Liver (tissue), 9 donors: Measurements from ENCODE around the gene PLA2G4D. TPM values are rescaled to one million over a fixed set of nuclear protein-coding genes. Genes with fewer than 3 reads are reported as not detected.

ENCODE experiments used
- DNase-seq: peaks from one replicate; pipeline ENCODE4 v3.0.0-alpha.2; 2017; ENCODE audit warnings: low spot score
- H3K27ac ChIP-seq, 2 donors: one replicate each; pipeline ENCODE4 v1.7.0; 2013; ENCODE audit warnings: inconsistent platforms in 2 of 2, low read length in 2 of 2, control low read depth in 1 of 2, low read depth in 1 of 2, mild to moderate bottlenecking in 1 of 2
- H3K27me3 ChIP-seq, 4 donors: one replicate each; pipeline versions ENCODE4 v1.6.1 to v1.7.0; 2013; ENCODE audit warnings: low read length in 3 of 4, inconsistent platforms in 1 of 4, mild to moderate bottlenecking in 1 of 4, moderate library complexity in 1 of 4; ENCODE audit not compliant: control insufficient read depth in 4 of 4, insufficient read depth in 4 of 4
- H3K36me3 ChIP-seq, 4 donors: one replicate each; pipeline versions ENCODE4 v1.6.1 to v1.7.0; 2013; ENCODE audit warnings: low read length in 3 of 4, mild to moderate bottlenecking in 3 of 4, low read depth in 1 of 4, moderate library complexity in 1 of 4; ENCODE audit not compliant: control insufficient read depth in 4 of 4, insufficient read depth in 3 of 4
- H3K4me1 ChIP-seq, 4 donors: one replicate each; pipeline versions ENCODE4 v1.6.1 to v1.7.0; 2013; ENCODE audit warnings: low read length in 3 of 4, mild to moderate bottlenecking in 3 of 4, moderate library complexity in 1 of 4; ENCODE audit not compliant: control insufficient read depth in 4 of 4, insufficient read depth in 4 of 4
- H3K4me3 ChIP-seq, 3 donors: one replicate each; pipeline versions ENCODE4 v1.6.1 to v1.7.0; 2013; ENCODE audit warnings: low read length in 3 of 3, control low read depth in 1 of 3, low read depth in 1 of 3, mild to moderate bottlenecking in 1 of 3
- H3K9ac ChIP-seq, 2 donors: one replicate each; pipeline ENCODE4 v1.7.0; 2013; ENCODE audit warnings: low read length in 2 of 2, mild to moderate bottlenecking in 2 of 2, moderate library complexity in 2 of 2, control low read depth in 1 of 2, low read depth in 1 of 2
- H3K9me3 ChIP-seq, 4 donors: one replicate each; pipeline versions ENCODE4 v1.6.1 to v1.7.0; 2013; ENCODE audit warnings: low read length in 3 of 4; ENCODE audit not compliant: control insufficient read depth in 4 of 4
- EGR1 ChIP-seq, 2 donors: IDR thresholded peaks; 2 replicates each; pipeline ENCODE4 v1.6.1; 2016 to 2018; ENCODE audit warnings: antibody characterized with exemption in 2 of 2, low read depth in 2 of 2
- FOXA1 ChIP-seq: IDR thresholded peaks from 2 replicates; pipeline ENCODE4 v1.6.1; 2016; ENCODE audit warnings: antibody characterized with exemption
- GABPA ChIP-seq, 2 donors: IDR thresholded peaks in 1 of 2; conservative IDR thresholded peaks in 1 of 2; 2 replicates each; pipeline ENCODE4 v1.6.1; 2016; ENCODE audit warnings: antibody characterized with exemption in 2 of 2, mild to moderate bottlenecking in 1 of 2, moderate library complexity in 1 of 2
- HNF4A ChIP-seq, 2 donors: conservative IDR thresholded peaks; 2 replicates each; pipeline ENCODE4 v1.6.1; 2016; ENCODE audit warnings: antibody characterized with exemption in 2 of 2, mild to moderate bottlenecking in 2 of 2
- JUND ChIP-seq, 2 donors: IDR thresholded peaks; 2 replicates each; pipeline ENCODE4 v1.6.1; 2016; ENCODE audit warnings: antibody characterized with exemption in 2 of 2
- MAX ChIP-seq: IDR thresholded peaks from 2 replicates; pipeline ENCODE4 v1.6.1; 2016; ENCODE audit warnings: antibody characterized with exemption
- NR2F2 ChIP-seq: IDR thresholded peaks from 2 replicates; pipeline ENCODE4 v1.6.1; 2016; ENCODE audit warnings: antibody characterized with exemption
- RAD21 ChIP-seq, 2 donors: IDR thresholded peaks; 2 replicates each; pipeline ENCODE4 v1.6.1; 2016; ENCODE audit warnings: antibody characterized with exemption in 2 of 2, mild to moderate bottlenecking in 2 of 2
- REST ChIP-seq: IDR thresholded peaks from 2 replicates; pipeline ENCODE4 v1.6.1; 2016; ENCODE audit warnings: antibody characterized with exemption, mild to moderate bottlenecking
- RXRA ChIP-seq, 2 donors: IDR thresholded peaks; 2 replicates each; pipeline ENCODE4 v1.6.1; 2017 to 2018; ENCODE audit warnings: antibody characterized with exemption in 2 of 2, mild to moderate bottlenecking in 1 of 2
- SP1 ChIP-seq: IDR thresholded peaks from 2 replicates; pipeline ENCODE4 v1.6.1; 2018; ENCODE audit warnings: antibody characterized with exemption, mild to moderate bottlenecking
- TAF1 ChIP-seq: conservative IDR thresholded peaks from 2 replicates; pipeline ENCODE4 v1.6.1; 2016; ENCODE audit warnings: antibody characterized with exemption, mild to moderate bottlenecking
- YY1 ChIP-seq: IDR thresholded peaks from 2 replicates; pipeline ENCODE4 v1.6.1; 2016; ENCODE audit warnings: antibody characterized with exemption, mild to moderate bottlenecking
- WGBS: extraction: QIAGEN DNeasy Blood & Tissue Kit; methylation state at CpG from one replicate; pipeline ENCODE4 v1.1.7; 2013; 5-methylcytosine and 5-hydroxymethylcytosine counted together
- polyA plus RNA-seq, 2 donors: library from polyadenylated mRNA; stranded (reverse) in 1 of 2; unstranded in 1 of 2; fragments of 200-250 nt in 1 of 2; fragments of >200 nt in 1 of 2; fragmentation: Nextera tagmentation in 1 of 2; extraction: Ambion mirVana in 1 of 2; gene quantifications; one replicate each; pipeline versions ENCODE4 v1.2.1 to v1.2.3, GENCODE V29; 2013 to 2015
- total RNA-seq, 2 donors: library from RNA; depleted of rRNA; stranded (reverse); fragments of >200 nt; gene quantifications; one replicate each; pipeline ENCODE4 v1.2.3, GENCODE V29; 2014
- TF ChIP-seq, protein P1 (sequence below): IDR thresholded peaks from 2 replicates; pipeline ENCODE4 v1.6.1; 2016; ENCODE audit warnings: antibody characterized with exemption
- TF ChIP-seq, protein P2 (sequence below): IDR thresholded peaks from 2 replicates; pipeline ENCODE4 v1.6.1; 2016; ENCODE audit warnings: antibody characterized with exemption
- TF ChIP-seq, protein P3 (sequence below): fragments of 150-350 bp; IDR thresholded peaks from 2 replicates; pipeline ENCODE4 v1.5.1; 2017; ENCODE audit warnings: improper control_type of control experiment, low read depth, low read length; ENCODE audit not compliant: missing input control
- donor health status: healthy.
- donor health status: healthy.
- donor health status: healthy.
- donor health status: healthy.
- donor health status: healthy.

The PLA2G4D gene
- total and polyA plus RNA-seq, 4 donors = not detected

GRCh38 chr15:42141246-42141645, 46.9 kb upstream of the PLA2G4D start:
- Histone ChIP-seq H3K36me3 (no peaks in the 10 kb centered on the region), H3K9ac (no peak overlapping the region), H3K27ac (no peak overlapping the region), H3K27me3 (no peaks in the 10 kb centered on the region), H3K9me3 (peaks cover 0 to 7% (median 4%) of the 10 kb centered on the region in 4 donors), H3K4me3 (no peak overlapping the region), H3K4me1 (peaks cover 0 to 1% (median 0%) of the 10 kb centered on the region in 4 donors)
- no peak for TF ChIP-seq EGR1 (IDR thresholded peaks at IDR 0.05; ENCODE audit: low read depth in 2 of 2)
- TF ChIP-seq, protein P1, sequence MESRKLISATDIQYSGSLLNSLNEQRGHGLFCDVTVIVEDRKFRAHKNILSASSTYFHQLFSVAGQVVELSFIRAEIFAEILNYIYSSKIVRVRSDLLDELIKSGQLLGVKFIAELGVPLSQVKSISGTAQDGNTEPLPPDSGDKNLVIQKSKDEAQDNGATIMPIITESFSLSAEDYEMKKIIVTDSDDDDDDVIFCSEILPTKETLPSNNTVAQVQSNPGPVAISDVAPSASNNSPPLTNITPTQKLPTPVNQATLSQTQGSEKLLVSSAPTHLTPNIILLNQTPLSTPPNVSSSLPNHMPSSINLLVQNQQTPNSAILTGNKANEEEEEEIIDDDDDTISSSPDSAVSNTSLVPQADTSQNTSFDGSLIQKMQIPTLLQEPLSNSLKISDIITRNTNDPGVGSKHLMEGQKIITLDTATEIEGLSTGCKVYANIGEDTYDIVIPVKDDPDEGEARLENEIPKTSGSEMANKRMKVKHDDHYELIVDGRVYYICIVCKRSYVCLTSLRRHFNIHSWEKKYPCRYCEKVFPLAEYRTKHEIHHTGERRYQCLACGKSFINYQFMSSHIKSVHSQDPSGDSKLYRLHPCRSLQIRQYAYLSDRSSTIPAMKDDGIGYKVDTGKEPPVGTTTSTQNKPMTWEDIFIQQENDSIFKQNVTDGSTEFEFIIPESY = no peak
- TF ChIP-seq JUND (IDR thresholded peaks at IDR 0.05) = no peak
- TF ChIP-seq MAX = no peak
- no peak for TF ChIP-seq RXRA (IDR thresholded peaks at IDR 0.05)
- 89% methylated on average over 7 of the region's 7 CpGs for WGBS
- DNase-seq = no peak

- TF ChIP-seq YY1 (no peak), FOXA1 (no peak), SP1 (no peak), HNF4A (conservative IDR thresholded peaks at IDR 0.05) (no peak)
- TF ChIP-seq, protein P2, sequence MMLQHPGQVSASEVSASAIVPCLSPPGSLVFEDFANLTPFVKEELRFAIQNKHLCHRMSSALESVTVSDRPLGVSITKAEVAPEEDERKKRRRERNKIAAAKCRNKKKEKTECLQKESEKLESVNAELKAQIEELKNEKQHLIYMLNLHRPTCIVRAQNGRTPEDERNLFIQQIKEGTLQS = no peak
- 81% methylated on average over 8 of the region's 8 CpGs for WGBS
These were observed 46.2 kb upstream of the PLA2G4D start for GRCh38 chr15:42140383-42141070.

DNA sequence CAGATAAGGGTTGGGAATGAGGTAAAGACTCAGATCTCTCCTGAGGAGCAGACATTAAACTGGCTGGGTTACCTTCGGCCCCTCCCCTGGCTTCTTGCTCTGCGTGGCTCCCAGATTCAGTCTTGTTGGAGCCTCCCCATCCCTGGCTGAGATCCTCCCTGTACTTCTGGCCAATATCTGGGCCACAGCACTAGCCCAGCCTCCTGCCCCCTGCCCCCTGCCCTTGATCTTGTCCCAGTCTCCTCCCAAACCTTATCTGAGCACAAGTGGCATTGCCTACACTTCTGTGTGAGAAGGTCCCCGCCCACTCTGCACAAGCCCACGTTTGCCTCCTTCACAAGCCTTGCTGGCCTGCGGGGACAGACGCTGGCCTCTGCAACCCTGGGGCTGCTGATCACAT, 45.2 kb upstream of the PLA2G4D start:
- TF ChIP-seq, protein P3, sequence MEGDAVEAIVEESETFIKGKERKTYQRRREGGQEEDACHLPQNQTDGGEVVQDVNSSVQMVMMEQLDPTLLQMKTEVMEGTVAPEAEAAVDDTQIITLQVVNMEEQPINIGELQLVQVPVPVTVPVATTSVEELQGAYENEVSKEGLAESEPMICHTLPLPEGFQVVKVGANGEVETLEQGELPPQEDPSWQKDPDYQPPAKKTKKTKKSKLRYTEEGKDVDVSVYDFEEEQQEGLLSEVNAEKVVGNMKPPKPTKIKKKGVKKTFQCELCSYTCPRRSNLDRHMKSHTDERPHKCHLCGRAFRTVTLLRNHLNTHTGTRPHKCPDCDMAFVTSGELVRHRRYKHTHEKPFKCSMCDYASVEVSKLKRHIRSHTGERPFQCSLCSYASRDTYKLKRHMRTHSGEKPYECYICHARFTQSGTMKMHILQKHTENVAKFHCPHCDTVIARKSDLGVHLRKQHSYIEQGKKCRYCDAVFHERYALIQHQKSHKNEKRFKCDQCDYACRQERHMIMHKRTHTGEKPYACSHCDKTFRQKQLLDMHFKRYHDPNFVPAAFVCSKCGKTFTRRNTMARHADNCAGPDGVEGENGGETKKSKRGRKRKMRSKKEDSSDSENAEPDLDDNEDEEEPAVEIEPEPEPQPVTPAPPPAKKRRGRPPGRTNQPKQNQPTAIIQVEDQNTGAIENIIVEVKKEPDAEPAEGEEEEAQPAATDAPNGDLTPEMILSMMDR = no peak
- TF ChIP-seq JUND (IDR thresholded peaks at IDR 0.05) (no peak), HNF4A (conservative IDR thresholded peaks at IDR 0.05) (no peak), TAF1 (no peak), YY1 (no peak), SP1 (no peak), REST (no peak), RAD21 (IDR thresholded peaks at IDR 0.05) (no peak), RXRA (IDR thresholded peaks at IDR 0.05) (no peak), NR2F2 (no peak), EGR1 (IDR thresholded peaks at IDR 0.05; ENCODE audit: low read depth in 2 of 2) (no peak), MAX (no peak), GABPA (IDR thresholded peaks at IDR 0.05 in 1 of 2, conservative IDR thresholded peaks at IDR 0.05 in 1 of 2) (no peak)
- TF ChIP-seq, protein P2 = no peak
- Histone ChIP-seq H3K27me3 (no peaks in the 10 kb centered on the region), H3K9me3 (peaks cover 0 to 7% (median 4%) of the 10 kb centered on the region in 4 donors), H3K4me3 (no peak overlapping the region), H3K9ac (no peak overlapping the region), H3K4me1 (peaks cover 0 to 1% (median 0%) of the 10 kb centered on the region in 4 donors), H3K27ac (no peak overlapping the region), H3K36me3 (no peaks in the 10 kb centered on the region)
- WGBS = 80% methylated on average over 6 of the region's 6 CpGs
- no peak for DNase-seq

More at GRCh38 chr15:42140383-42141070, 46.2 kb upstream of the PLA2G4D start:
- Histone ChIP-seq H3K36me3 (no peaks in the 10 kb centered on the region), H3K9ac (no peak overlapping the region), H3K4me1 (peaks cover 0 to 1% (median 0%) of the 10 kb centered on the region in 4 donors), H3K27me3 (no peaks in the 10 kb centered on the region), H3K4me3 (no peak overlapping the region), H3K9me3 (peaks cover 0 to 7% (median 4%) of the 10 kb centered on the region in 4 donors), H3K27ac (no peak overlapping the region)
- no peak for DNase-seq
